Sigmoid colon (tissue), 4 donors: ENCODE measurements around the gene CHIT1.

Experiments used
- EP300 ChIP-seq, 4 donors: sonication (generic); formaldehyde crosslinking; IDR thresholded peaks; one replicate each; pipeline ENCODE4 v1.6.1; 2017; ENCODE audit warnings: antibody characterized with exemption in 4 of 4
- POLR2A ChIP-seq, 2 donors: fragments of 450-650 bp; IDR thresholded peaks; one replicate each; pipeline ENCODE4 v1.6.1; 2016; ENCODE audit warnings: antibody characterized with exemption in 2 of 2, mild to moderate bottlenecking in 2 of 2, moderate library complexity in 2 of 2
- TF ChIP-seq, protein P1 (sequence below), 4 experiments: fragments of 450-650 bp in 3 of 4; fragments of 200-600 bp in 1 of 4; IDR thresholded peaks; one replicate each; pipeline ENCODE4 v1.5.1; 2016 to 2019; ENCODE audit warnings: antibody characterized with exemption in 4 of 4, mild to moderate bottlenecking in 3 of 4, moderate library complexity in 2 of 4

DNA sequence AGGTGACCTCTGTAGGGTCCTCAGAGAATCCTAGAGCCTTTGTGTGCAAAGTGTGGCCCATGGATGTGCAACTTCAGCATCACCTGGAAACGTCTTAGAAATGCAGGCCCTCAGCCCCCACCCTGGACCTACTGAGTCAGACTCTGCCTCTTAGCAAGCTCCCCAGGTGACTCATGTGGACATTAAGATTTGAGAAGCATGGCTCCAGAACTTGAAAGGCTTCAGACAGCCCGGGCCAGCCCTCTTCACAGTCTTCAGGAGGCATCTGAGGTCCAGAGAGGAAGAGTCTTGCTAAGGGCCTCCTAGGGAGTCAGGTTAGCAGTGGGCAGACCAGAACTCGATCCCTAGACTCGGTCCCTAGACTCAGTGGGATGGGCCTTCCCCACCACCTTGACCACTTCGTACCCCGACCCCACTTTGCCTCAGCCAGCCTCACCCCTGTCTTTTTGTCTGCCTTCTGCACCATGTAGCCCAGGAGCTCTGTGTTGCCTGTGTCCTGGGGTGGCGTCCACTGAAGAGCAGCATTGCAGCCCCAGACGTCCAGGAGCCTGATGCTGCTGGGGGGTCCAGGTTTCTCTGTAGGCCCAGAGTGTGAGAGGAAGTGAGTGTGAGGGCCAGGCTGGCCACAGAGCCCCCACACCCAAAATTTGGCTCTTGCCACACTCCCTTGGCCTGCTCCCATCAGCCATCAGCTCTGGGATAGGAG is 58.7 kb downstream of the CHIT1 start:
- TF ChIP-seq, protein P1, sequence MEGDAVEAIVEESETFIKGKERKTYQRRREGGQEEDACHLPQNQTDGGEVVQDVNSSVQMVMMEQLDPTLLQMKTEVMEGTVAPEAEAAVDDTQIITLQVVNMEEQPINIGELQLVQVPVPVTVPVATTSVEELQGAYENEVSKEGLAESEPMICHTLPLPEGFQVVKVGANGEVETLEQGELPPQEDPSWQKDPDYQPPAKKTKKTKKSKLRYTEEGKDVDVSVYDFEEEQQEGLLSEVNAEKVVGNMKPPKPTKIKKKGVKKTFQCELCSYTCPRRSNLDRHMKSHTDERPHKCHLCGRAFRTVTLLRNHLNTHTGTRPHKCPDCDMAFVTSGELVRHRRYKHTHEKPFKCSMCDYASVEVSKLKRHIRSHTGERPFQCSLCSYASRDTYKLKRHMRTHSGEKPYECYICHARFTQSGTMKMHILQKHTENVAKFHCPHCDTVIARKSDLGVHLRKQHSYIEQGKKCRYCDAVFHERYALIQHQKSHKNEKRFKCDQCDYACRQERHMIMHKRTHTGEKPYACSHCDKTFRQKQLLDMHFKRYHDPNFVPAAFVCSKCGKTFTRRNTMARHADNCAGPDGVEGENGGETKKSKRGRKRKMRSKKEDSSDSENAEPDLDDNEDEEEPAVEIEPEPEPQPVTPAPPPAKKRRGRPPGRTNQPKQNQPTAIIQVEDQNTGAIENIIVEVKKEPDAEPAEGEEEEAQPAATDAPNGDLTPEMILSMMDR (IDR thresholded peaks at IDR 0.05) = no peak
- no peak for TF ChIP-seq POLR2A (IDR thresholded peaks at IDR 0.05)
- no peak for TF ChIP-seq EP300 (IDR thresholded peaks at IDR 0.05)
